Activated CD4-positive, alpha-beta T cell treated with anti-CD3 and anti-CD28 coated beads, Interleukin-2, amount 50 U/mL, for 16 hours (primary cell): Measurements from ENCODE around the gene EARS2.
"Not testable (repeated sequence)": the region's sequence is repeated elsewhere in the genome, so short reads cannot be mapped to it uniquely, and the experiment has no call there.

Experiments used
- DNase-seq: peaks from one replicate; pipeline ENCODE4 v3.0.0-alpha.2; 2020

Gene EARS2

GRCh38 chr16:23556881-23557778 lies at the start of gene EARS2, which contains the start of gene UBFD1:
Gene EARS2 (minus strand): TSS chr16:23557350. CDS start chr16:23557343, 7 bp downstream.
Gene UBFD1 (plus strand): TSS chr16:23557727. CDS start chr16:23557743, 16 bp downstream.
- peak; percentile 98 for DNase-seq

DNA sequence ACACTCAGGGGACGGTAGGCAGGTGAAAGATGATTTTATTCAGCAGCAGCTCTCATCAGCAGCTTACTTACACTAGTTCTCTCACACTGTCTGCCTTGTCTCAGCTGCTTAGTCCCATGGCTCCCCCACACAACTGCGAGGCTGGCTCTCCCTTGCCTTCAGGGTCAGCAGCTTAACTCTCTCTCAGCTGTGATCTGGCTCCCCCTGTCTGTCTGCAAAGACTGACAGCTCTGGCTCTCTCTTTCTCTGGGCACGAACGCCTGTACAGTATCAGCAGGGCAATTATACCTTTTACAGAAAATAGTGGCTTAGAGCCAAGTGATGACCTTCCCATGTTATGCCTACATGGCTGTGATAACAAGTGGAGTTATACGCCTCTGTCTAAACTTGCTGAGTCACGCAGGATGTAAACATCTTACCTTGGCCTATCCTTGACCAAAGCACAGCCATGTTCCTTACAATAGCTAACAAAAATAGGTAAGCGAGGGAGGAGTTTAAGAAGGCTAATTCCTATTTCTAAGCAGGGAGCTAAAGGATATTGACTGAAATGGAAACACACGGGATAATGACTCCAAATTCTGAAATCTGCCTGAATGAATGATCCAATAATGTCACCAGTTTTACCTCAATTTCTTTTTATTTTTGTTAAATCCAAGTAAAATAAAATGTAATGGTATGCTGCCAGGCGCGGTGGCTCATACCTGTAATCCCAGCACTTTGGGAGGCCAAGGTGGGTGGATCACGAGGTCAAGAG lies 40.0 kb upstream of the EARS2 start:
- peak; percentile 25 for DNase-seq

- peak; percentile 94 for DNase-seq
These were observed 39.0 kb upstream of the EARS2 start, which contains the start of gene NDUFAB1 for GRCh38 chr16:23595951-23596720. Gene NDUFAB1 (minus strand): TSS chr16:23596316. CDS start chr16:23596290, 26 bp downstream.

DNA sequence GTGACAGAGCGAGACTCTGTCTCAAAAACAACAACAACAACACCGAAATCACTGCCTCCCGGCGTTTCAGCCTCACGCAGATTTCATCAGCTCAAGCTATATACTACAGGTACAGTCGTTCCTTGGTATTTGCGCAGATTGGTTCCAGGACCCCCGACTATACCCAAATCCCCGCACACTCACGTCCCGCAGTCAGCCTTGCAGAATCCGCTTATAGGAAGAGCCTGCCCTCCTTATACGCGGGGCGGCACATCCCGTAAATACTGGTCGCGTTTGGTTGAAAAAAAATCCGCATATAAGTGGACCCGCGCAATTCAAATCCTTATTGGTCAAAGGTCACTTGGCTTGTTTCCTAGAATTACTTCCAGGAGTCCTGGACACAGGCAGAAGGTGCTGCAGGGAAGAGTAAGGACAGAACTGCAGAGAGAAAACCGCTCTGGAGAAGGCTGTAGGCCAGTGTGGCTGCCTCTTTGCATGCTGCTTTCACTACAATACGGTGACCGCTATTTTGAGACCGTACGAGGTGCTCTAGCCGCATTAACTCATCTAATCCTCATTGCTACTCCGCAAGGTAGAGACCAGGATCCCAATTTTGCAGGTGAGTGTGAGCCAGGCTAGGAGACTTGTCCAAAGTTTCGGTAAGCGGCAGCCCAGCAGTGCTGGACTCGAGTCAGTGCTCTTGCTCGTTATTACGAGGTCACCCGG lies 38.2 kb upstream of the EARS2 start:
- DNase-seq: no peak

DNA sequence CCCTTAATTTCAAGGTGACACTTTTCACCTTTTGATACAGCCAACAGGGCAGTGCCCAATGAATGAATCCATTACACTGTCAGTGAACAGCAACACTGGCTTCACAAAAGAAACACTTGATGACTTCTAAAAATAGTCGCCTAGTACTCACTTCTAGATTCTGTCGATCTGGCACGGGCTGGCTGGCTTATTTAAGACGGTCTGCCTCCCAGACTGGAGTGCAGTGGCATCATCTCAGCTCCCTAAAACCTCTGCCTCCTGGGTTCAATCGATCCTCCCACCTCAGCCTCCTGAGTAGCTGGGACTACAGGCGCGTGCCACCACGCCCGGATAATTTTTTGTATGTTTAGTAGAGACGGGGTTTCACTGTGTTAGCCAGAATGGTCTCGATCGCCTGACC lies 37.0 kb upstream of the EARS2 start:
- no peak for DNase-seq

DNA sequence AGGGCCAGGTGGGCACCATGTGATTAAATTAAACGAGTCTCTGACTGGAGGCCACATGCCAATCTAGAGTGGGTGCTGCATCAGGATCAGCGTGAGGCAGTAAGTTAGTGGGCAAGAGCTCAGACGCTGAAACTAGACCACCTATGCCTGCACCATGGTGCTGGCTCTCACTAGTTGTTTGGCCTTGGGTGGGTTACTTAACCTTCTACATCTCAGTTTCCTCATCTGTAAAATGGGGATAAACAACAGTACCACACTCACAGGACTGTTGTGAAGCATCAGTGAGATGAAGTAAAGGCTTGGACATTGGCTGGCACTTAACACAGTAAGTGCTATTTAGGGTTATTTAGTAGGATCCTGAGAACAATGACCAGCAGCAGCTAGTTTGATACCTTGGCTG lies 33.0 kb upstream of the EARS2 start:
- DNase-seq: no peak

- DNase-seq: no peak
These were observed 30.6 kb upstream of the EARS2 start for GRCh38 chr16:23587726-23588125.

DNA sequence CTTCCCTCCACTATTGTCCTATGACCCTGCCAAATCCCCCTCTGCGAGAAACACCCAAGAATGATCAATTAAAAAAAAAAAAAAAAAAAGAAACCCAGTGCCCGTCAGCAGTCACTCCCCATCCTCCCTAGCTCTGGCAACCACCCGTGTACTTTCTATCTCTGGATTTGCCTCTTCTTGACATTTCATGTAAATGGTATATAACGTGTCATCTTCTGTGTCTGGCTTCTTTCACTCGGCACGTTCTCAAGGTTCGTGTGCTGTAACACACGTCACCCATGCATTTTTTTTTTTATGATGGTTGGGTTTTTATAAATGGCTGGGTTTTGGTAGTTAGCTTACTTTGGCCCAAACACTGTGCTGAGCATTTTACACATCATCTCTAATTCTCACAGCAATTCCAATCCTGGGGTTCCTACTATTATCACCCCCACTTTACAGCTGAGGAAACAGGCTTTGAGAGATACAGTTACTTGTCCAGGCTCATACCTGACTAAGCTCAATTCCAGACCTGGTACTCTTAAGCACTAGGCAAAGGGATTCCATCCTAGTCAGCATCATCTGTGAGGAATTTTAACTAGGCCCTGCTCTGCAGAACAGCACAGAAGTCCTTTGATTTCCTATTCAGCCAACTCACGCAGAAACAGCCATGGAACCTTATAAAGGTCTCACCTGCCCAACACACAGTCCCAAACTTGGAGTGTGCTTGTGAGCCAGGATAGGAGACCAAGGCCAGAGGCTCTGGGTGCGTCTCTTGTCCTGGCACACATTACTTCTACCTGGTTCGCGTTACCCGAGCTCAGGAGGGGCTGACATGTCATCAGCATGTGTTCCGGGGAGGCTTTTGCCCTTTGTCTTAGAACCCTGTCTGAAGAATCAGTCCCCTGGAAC lies 27.3 kb upstream of the EARS2 start:
- no peak for DNase-seq

DNA sequence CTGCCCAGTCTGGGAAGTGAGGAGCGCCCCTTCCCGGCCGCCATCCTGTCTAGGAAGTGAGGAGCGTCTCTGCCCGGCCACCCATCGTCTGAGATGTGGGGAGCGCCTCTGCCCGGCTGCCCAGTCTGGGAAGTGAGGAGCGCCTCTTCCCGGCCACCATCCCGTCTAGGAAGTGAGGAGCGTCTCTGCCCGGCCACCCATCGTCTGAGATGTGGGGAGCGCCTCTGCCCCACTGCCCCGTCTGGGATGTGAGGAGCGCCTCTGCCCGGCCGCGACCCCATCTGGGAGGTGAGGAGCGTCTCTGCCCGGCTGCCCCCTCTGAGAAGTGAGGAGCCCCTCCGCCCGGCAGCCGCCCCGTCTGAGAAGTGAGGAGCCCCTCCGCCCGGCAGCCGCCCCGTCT lies 26.1 kb upstream of the EARS2 start:
- DNase-seq: not testable (repeated sequence)

DNA sequence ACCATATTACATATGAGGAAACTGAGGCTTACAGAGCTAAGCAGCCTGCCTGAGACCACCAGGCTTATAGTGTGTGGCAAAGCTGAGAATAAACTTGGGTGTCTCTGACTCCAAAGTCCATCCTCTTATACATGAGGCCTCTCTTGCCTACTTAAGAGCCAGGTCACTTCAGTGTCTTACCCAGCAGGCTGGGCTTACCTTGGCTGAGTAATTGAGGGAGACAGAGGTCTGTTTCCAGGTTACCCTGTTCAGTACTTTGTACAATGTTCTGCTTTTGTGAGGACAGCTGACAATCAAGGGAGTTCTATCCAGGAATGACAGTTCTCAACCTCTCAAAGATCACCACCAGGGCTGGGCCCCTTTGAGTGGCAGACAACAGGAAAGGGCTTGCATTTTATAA lies 24.6 kb upstream of the EARS2 start:
- DNase-seq: no peak

DNA sequence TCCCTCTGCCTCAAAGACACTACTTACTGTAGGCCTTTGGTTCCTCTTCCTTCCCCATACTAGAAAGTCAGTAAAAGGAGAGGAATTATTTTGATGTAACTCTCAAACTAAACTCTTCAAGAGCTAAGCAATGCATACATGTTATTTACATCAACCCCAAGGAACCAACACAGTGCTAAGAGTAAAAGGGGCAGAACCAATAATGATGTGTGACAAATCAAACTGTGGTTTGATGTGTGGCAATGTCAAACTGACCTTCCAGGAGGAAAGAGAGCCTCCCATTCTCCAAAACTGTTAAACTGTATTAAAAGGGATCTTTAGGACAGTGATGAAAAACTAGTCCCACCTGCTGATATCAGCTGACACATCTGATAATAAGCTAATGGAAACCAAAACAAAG lies 23.2 kb upstream of the EARS2 start:
- DNase-seq: no peak

DNA sequence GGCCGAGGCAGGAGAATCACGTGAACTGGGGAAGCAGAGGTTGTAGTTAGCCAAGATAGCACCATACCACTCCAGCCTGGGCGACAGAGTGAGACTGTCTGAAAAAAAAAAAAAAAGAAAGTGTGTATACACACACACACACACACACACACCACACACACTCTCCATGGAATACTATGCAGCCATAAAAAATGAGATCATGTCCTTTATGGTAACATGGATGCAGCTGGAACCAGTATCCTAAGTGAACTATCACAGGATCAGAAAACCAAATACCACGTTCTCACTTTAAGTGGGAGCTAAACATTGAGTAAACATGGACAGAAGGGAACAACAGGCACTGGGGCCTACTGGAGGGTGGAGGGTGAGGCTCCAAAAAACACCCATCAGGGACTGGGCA lies 22.2 kb upstream of the EARS2 start:
- no peak for DNase-seq

DNA sequence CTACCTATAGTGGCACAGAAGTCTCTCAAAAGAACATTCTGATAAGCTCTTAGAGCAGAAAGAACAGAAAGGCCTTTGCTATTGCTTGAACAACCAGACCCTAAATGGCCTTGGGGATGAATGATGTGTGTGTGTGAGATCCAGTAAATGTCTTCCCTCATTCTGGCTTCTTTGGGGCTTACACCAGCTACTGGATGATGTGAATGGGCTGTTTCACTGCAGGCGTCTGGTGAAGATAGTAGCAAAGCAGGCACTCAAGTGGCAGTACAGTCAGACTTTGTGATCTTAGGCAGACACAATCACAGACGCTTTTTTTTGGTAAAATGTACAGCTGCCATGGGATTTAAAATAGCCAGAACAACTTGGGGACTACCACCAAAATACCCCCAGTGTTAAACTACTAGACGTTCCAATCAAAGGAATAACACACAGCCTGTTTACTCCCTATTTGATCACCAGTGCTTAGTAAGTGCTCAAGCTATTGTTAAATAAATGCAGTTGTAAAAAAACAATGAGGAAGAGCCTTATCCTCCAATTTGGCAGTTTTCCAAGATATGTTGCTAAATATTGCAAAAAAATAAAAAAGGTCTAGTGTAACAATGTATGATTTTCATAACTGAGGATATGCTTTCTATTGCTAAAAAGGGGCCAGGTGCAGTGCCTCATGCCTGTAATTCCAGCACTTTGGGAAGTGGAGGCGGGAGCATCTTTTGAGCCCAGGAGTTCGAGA lies 21.1 kb upstream of the EARS2 start:
- DNase-seq: no peak

- DNase-seq: no peak
These were observed 20.3 kb upstream of the EARS2 start for GRCh38 chr16:23577493-23577892.

- DNase-seq: no peak
These were observed 18.7 kb upstream of the EARS2 start for GRCh38 chr16:23575834-23576233.

DNA sequence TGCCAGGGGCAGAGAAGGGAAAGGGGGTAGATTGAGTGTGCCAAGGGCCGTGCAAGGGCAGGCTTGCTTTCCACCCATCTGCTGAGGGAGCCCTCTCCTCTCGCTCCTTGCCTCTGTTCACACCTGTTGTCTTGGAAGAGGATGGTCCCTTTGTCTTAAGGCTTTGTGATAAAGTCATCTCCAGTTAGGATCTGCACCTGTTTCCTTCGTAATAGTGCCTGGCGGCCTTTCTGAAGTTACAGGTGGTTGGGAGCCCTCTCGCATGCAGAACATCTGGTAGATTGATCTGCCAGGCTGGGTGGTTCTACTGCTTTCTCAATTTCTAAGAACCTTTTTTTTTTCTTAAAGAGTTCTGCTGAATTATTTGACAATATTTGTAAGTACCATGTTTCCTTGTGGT lies 16.7 kb upstream of the EARS2 start:
- no peak for DNase-seq

DNA sequence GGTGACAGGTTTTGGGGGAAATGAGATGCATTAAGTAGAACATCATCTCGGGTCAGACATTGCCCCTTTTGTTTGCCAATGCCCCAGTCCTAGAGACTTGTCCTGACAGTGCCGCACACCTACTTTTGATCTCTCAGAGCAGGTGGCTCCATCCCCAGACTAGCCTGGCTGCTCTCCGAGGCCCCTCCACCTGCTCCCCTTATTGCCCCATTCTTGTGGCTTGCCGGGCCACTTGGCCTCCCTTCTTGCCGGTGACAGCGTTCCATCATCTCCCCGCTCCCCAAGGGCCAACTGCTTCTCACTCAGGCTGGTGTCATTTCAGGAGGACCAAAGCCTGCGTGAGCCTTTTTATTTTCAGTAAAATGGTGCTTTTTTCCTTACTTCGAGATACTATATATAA lies 15.2 kb upstream of the EARS2 start:
- DNase-seq: no peak

DNA sequence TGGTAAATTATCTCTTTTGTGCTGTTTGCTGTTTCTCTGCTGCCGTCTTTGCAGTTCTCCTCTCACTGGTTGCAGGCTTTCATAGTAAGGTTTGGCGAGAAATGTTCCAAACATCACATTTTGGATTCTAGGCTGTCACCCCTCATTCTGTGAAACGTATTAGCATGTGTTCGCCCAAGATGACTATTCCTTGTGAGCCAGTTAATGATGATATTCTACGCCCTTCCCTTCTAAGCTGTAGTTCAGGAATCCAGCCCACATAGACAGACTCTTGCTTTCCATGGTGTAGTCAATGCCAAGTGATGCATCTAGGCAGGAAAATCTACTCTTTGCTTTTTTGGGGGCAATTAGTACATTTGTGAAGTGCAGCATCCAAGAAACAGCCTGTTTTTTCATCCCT lies 14.7 kb upstream of the EARS2 start:
- no peak for DNase-seq

GRCh38 chr16:23570992-23571632 lies 14.0 kb upstream of the EARS2 start:
- no peak for DNase-seq

GRCh38 chr16:23567602-23568001 lies 10.5 kb upstream of the EARS2 start:
- no peak for DNase-seq
